PC-9 (cell line): Measurements from ENCODE around the gene IMPG1.

ENCODE experiments used
- CTCF ChIP-seq: fragments of 200-600 bp; sonication (generic); conservative IDR thresholded peaks from 2 replicates; pipeline ENCODE4 v1.6.1; 2017; ENCODE audit warnings: mixed run types, antibody characterized with exemption, mild to moderate bottlenecking, moderate library complexity
- EZH2 ChIP-seq: fragments of 200-600 bp; sonication (generic); IDR thresholded peaks from 2 replicates; pipeline ENCODE4 v1.8.0; 2017; ENCODE audit warnings: antibody characterized with exemption, low read depth

- TF ChIP-seq CTCF: no peak
- no peak for TF ChIP-seq EZH2
Measured at GRCh38 chr6:75941509-75941908, 131.0 kb downstream of the IMPG1 start.
